OCI-LY1 (cell line): ENCODE data around the gene ZNF735.
"Not testable (repeated sequence)": the region's sequence is repeated elsewhere in the genome, so short reads cannot be mapped to it uniquely, and the experiment has no call there.

Experiments
- H2AFZ ChIP-seq: fragments of 200-600 bp; sonication (generic), shearing (Covaris generic); 2 replicates; pipeline ENCODE4 v1.6.0; 2014; ENCODE audit warnings: antibody characterized with exemption, mild to moderate bottlenecking, low read length
- H3F3A ChIP-seq: fragments of 200-600 bp; sonication (generic), shearing (Covaris generic); 2 replicates; pipeline ENCODE4 v1.6.0; 2014; ENCODE audit warnings: mild to moderate bottlenecking, antibody characterized with exemption, low read length, moderate library complexity; ENCODE audit not compliant: insufficient read depth
- H3K27ac ChIP-seq: fragments of 200-600 bp; sonication (generic); 2 replicates; pipeline ENCODE4 v1.5.1; 2014; ENCODE audit warnings: low read length, mixed run types, mild to moderate bottlenecking, low read depth; ENCODE audit not compliant: poor library complexity, severe bottlenecking
- H3K27me3 ChIP-seq: fragments of 200-600 bp; sonication (generic); 2 replicates; pipeline ENCODE4 v1.6.0; 2014; ENCODE audit warnings: antibody characterized with exemption, mild to moderate bottlenecking, low read length, moderate library complexity; ENCODE audit not compliant: insufficient read depth
- H3K36me3 ChIP-seq: fragments of 200-600 bp; sonication (generic); 2 replicates; pipeline ENCODE4 v1.6.1; 2014; ENCODE audit warnings: mild to moderate bottlenecking, antibody characterized with exemption, low read length, moderate library complexity, mixed read lengths; ENCODE audit not compliant: insufficient read depth
- H3K4me1 ChIP-seq: fragments of 200-600 bp; sonication (generic); 2 replicates; pipeline ENCODE4 v1.5.1; 2014; ENCODE audit warnings: mild to moderate bottlenecking, low read length, moderate library complexity; ENCODE audit not compliant: insufficient read depth, severe bottlenecking
- H3K4me2 ChIP-seq: fragments of 200-600 bp; sonication (generic), shearing (Covaris generic); 2 replicates; pipeline ENCODE4 v1.6.1; 2014; ENCODE audit warnings: low read length
- H3K4me3 ChIP-seq: fragments of 200-600 bp; sonication (generic); 2 replicates; pipeline ENCODE4 v1.5.1; 2014; ENCODE audit warnings: low read length, low read depth, mild to moderate bottlenecking, mixed read lengths; ENCODE audit not compliant: poor library complexity, severe bottlenecking
- H3K79me2 ChIP-seq: fragments of 200-600 bp; shearing (Covaris generic); 2 replicates; pipeline ENCODE4 v1.6.1; 2016; ENCODE audit warnings: mixed run types, low read length, mixed read lengths; ENCODE audit not compliant: insufficient read depth
- H3K9ac ChIP-seq: fragments of 200-600 bp; sonication (generic), shearing (Covaris generic); 2 replicates; pipeline ENCODE4 v1.6.1; 2014; ENCODE audit warnings: mild to moderate bottlenecking, low read length, mixed read lengths
- H3K9me2 ChIP-seq: fragments of 200-600 bp; sonication (generic), shearing (Covaris generic); 2 replicates; pipeline ENCODE4 v1.6.1; 2014; ENCODE audit warnings: low read depth, mild to moderate bottlenecking, low read length, mixed read lengths
- H3K9me3 ChIP-seq: fragments of 200-600 bp; shearing (Covaris generic); 2 replicates; pipeline ENCODE4 v1.6.1; 2014; ENCODE audit warnings: low read length, mixed read lengths
- H4K20me1 ChIP-seq: fragments of 200-600 bp; sonication (generic), shearing (Covaris generic); 2 replicates; pipeline ENCODE4 v1.6.0; 2016; ENCODE audit warnings: mild to moderate bottlenecking, low read length; ENCODE audit not compliant: insufficient read depth
- EZH2 ChIP-seq: fragments of 200-600 bp; sonication (generic), shearing (Covaris generic); IDR thresholded peaks from 2 replicates; pipeline ENCODE4 v1.8.0; 2017; ENCODE audit warnings: borderline replicate concordance, mixed run types, mild to moderate bottlenecking, antibody characterized with exemption, low read length, moderate library complexity, mixed read lengths
- TF ChIP-seq, protein P1 (sequence below): fragments of 200-600 bp; sonication (generic), shearing (Covaris generic); IDR thresholded peaks from 2 replicates; pipeline ENCODE4 v1.5.1; 2017; ENCODE audit warnings: mild to moderate bottlenecking, antibody characterized with exemption, low read length, moderate library complexity, mixed read lengths

The ZNF735 gene

GRCh38 chr7:64223366-64223765 lies 16.4 kb downstream of the ZNF735 start:
- Histone ChIP-seq H3K27ac (no peak overlapping the region), H3K4me2 (no peak overlapping the region), H3K9ac (no peak overlapping the region), H3K27me3 (no peaks in the 10 kb centered on the region), H2AFZ (no peak overlapping the region), H3K36me3 (no peaks in the 10 kb centered on the region), H3K4me1 (no peaks in the 10 kb centered on the region), H3K79me2 (no peaks in the 10 kb centered on the region), H3K9me2 (no peaks in the 10 kb centered on the region), H3K9me3 (peaks cover 20% of the 10 kb centered on the region), H3F3A (no peaks in the 10 kb centered on the region), H3K4me3 (no peak overlapping the region), H4K20me1 (no peaks in the 10 kb centered on the region)
- TF ChIP-seq EZH2: no peak
- TF ChIP-seq, protein P1, sequence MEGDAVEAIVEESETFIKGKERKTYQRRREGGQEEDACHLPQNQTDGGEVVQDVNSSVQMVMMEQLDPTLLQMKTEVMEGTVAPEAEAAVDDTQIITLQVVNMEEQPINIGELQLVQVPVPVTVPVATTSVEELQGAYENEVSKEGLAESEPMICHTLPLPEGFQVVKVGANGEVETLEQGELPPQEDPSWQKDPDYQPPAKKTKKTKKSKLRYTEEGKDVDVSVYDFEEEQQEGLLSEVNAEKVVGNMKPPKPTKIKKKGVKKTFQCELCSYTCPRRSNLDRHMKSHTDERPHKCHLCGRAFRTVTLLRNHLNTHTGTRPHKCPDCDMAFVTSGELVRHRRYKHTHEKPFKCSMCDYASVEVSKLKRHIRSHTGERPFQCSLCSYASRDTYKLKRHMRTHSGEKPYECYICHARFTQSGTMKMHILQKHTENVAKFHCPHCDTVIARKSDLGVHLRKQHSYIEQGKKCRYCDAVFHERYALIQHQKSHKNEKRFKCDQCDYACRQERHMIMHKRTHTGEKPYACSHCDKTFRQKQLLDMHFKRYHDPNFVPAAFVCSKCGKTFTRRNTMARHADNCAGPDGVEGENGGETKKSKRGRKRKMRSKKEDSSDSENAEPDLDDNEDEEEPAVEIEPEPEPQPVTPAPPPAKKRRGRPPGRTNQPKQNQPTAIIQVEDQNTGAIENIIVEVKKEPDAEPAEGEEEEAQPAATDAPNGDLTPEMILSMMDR: no peak

GRCh38 chr7:64228174-64228573 lies 21.2 kb downstream of the ZNF735 start, which contains the start of gene ZNF679:
ZNF679 (plus strand) TSS chr7:64228474; CDS start chr7:64249118, 20,644 bp downstream.
- H2AFZ ChIP-seq, H3K9me3 ChIP-seq, H3K4me2 ChIP-seq, H3K4me1 ChIP-seq, H3K4me3 ChIP-seq, H3K27ac ChIP-seq, H4K20me1 ChIP-seq, H3K36me3 ChIP-seq, H3K9me2 ChIP-seq, H3K9ac ChIP-seq, H3F3A ChIP-seq, H3K27me3 ChIP-seq, H3K79me2 ChIP-seq: not testable (repeated sequence)

DNA sequence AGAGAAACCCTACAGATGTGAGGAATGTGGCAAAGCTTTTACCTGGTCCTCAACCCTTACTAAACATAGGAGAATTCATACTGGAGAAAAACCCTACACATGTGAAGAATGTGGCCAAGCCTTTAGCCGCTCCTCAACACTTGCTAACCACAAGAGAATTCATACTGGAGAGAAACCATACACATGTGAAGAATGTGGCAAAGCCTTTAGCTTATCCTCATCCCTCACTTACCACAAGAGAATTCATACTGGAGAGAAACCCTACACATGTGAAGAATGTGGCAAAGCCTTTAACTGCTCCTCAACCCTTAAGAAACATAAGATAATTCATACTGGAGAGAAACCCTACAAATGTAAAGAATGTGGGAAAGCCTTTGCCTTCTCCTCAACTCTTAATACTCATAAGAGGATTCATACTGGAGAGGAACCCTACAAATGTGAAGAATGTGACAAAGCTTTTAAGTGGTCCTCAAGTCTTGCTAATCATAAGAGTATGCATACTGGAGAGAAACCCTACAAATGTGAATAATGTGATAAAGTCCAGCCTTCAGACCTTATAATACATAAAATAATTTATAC lies 59.4 kb downstream of the ZNF735 start:
- no peak overlapping the region for H3K9ac ChIP-seq
- H3K36me3 ChIP-seq: no peaks in the 10 kb centered on the region
- H3K4me1 ChIP-seq: no peaks in the 10 kb centered on the region
- H4K20me1 ChIP-seq: no peaks in the 10 kb centered on the region
- no peak overlapping the region for H3K27ac ChIP-seq
- no peaks in the 10 kb centered on the region for H3K79me2 ChIP-seq
- H3K9me2 ChIP-seq: no peaks in the 10 kb centered on the region
- H3F3A ChIP-seq: no peaks in the 10 kb centered on the region
- no peaks in the 10 kb centered on the region for H3K27me3 ChIP-seq
- H3K4me2 ChIP-seq: no peak overlapping the region
- no peak overlapping the region for H2AFZ ChIP-seq
- no peak for TF ChIP-seq EZH2
- TF ChIP-seq, protein P1: no peak
- H3K9me3 ChIP-seq: peaks cover 37% of the 10 kb centered on the region
- no peak overlapping the region for H3K4me3 ChIP-seq
